HG03025 (cell line): ENCODE data around the gene GTF2H4.

Experiments
- ATAC-seq: cut with Tn5 transposase; IDR thresholded peaks from one replicate; pipeline ENCODE4 v1.9.1; 2021; ENCODE audit warnings: mild to moderate bottlenecking, moderate library complexity; ENCODE audit not compliant: unreplicated experiment, low FRiP score

Gene GTF2H4

GRCh38 chr6:30951907-30952469 is 44.0 kb downstream of the GTF2H4 start:
- no peak for ATAC-seq

GRCh38 chr6:30954631-30955366 is 46.8 kb downstream of the GTF2H4 start:
- no peak for ATAC-seq

- ATAC-seq = peak; percentile 58
Measured at GRCh38 chr6:30955367-30956042, 47.5 kb downstream of the GTF2H4 start.

- no peak for ATAC-seq
Measured at GRCh38 chr6:30957716-30958115, 49.7 kb downstream of the GTF2H4 start.

GRCh38 chr6:30960907-30961673 is 53.1 kb downstream of the GTF2H4 start:
- no peak for ATAC-seq

GRCh38 chr6:30962716-30963115 is 54.7 kb downstream of the GTF2H4 start:
- ATAC-seq = no peak

- no peak for ATAC-seq
Measured at GRCh38 chr6:30963641-30964040, 55.6 kb downstream of the GTF2H4 start.
